HG03039 (cell line): ENCODE results near the gene SLC51A.
A peak's percentile ranks its signal among the peaks of the same experiment; 100 is the strongest.
"Not testable (repeated sequence)": the region's sequence is repeated elsewhere in the genome, so short reads cannot be mapped to it uniquely, and the experiment has no call there.

Source experiments
- ATAC-seq: cut with Tn5 transposase; IDR thresholded peaks from one replicate; pipeline ENCODE4 v1.9.1; 2021; ENCODE audit warnings: mild to moderate bottlenecking, moderate library complexity; ENCODE audit not compliant: unreplicated experiment

The SLC51A gene

DNA sequence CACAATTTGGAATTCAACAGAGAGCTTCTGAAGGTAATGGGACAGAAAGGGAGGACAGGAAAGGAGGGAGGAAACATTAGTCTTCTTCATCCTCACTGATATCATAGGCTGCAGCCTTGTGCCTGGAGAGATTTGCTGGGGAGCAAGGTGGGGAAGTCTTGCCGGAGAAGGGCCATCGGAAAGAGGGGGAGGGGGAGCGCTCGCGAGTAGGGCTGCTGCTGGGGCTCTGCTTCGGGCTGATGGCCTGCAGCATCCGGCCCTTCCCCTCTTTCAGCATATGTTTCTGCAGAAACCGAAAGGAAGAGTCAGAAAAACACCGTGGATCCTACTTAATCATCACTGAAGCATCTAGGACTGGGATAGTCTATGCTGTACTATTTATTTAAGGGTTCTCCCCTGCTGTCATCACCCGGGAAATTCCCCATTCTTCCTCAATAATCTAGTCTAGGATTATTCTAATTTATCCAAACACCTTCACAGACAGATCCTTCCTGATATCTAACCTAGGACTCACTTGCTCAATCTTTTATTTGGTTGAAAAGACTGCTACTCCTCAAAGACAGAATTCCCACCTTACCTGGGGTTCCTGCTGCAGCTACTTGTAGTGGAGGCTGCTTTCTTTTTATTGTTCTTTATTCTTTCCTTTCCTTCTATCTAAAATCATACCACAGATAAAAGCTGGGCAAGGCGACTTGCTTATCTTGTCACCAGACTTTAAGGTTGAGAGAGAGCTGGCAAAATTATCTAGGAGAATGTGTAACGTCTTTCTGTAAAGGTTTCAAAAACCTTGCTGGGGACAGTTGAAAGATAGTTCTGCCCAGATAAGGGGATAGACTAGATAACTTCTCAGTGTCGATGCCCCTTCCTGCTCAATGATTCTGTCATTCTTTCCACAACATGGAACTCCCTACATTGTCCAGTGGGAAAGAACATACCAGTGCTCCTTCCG is 22.6 kb downstream of the SLC51A start:
- ATAC-seq: no peak

DNA sequence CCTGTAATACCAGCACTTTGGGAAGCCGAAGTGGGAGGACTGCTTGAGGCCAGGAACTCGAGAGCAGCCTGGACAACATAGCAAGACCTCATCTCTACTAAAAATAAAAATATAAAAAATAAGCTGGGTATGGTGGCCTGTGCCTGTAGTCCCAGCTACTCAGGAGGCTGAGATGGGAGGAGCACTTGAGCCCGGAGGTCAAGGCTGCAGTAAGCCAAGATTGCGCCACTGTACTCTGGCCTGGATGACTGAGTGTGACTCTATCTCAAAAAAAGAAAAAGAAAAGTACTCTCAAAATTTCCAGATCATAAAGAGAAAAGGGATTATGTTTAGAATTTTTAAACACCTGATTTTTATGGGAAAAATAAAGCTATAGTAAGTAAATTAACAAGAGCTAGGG is 24.1 kb downstream of the SLC51A start:
- no peak for ATAC-seq

DNA sequence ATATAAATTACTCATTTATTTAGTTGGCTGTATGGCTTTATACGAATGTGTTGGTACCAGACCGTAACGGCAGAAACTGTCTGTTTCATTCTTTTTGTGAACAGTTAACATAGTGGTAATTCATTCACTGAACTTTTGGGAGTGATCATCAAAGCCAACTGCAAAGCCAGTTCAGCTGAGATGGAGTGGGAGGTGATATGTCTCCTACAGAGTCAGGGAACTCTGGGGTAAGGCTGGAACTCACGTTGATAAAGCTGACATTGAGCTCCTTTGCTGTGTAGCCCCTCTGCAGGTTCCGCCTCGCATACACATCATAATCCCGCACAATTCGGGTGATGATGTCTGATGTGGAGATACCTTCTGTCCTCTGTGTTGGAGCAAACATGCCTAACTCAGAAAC is 25.4 kb downstream of the SLC51A start:
- ATAC-seq: no peak

DNA sequence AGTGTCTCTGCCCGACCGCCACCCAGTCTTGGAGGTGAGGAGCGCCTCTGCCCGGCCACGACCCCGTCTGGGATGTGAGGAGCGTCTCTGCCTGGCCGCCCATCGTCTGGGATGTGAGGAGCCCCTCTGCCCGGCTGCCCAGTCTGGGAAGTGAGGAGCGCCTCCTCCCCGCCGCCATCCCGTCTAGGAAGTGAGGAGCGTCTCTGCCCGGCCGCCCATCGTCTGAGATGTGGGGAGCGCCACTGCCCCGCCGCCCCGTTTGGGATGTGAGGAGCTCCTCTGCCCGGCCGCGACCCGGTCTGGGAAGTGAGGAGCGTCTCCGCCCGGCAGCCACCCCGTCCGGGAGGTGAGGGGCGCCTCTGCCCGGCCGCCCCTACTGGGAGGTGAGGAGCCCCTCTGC is 27.8 kb downstream of the SLC51A start:
- not testable (repeated sequence) for ATAC-seq

DNA sequence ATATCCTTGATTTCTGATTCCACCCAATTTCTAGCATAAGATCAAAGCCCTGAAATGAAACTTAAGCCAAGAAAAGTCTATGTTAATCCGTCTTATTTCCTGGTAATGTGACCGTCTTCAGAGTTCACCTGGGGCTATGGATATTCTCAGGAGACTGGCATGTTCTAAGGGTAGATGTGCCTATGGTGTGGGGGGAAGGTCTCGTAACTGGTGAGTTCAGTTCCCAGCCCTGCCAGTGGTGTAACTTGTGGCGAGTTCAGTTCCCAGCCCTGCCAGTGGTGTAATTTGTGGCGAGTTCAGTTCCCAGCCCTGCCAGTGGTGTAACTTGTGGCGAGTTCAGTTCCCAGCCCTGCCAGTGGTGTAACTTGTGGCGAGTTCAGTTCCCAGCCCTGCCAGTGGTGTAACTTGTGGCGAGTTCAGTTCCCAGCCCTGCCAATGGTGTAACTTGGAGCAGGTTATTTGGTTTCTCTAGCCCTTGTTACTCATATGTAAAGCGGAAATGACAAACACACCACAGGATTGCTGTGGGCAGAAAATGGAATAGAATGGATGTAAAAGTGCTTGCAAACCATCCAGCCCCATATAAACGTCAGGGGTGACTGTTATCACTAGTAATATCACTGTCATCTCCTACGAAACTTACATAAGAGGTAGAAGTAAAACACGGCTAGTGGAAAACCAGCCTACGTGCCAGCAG is 30.4 kb downstream of the SLC51A start:
- no peak for ATAC-seq

DNA sequence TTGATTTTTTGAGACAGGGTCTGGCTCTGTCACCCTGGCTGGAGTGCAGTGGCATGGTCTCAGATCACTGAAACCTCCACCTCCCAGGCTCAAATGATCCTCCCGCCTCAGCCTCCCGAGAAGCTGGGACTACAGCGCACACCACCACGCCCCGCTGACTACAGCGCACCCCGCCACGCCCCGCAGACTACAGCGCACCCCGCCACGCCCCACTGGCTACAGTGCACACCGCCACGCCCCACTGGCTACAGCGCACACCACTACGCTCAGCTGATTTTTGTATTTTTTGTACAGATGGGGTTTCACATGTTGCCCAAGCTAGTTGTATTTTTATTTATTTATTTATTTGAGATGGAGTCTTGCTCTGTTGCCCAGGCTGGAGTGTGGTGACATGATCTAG is 35.6 kb downstream of the SLC51A start:
- no peak for ATAC-seq

DNA sequence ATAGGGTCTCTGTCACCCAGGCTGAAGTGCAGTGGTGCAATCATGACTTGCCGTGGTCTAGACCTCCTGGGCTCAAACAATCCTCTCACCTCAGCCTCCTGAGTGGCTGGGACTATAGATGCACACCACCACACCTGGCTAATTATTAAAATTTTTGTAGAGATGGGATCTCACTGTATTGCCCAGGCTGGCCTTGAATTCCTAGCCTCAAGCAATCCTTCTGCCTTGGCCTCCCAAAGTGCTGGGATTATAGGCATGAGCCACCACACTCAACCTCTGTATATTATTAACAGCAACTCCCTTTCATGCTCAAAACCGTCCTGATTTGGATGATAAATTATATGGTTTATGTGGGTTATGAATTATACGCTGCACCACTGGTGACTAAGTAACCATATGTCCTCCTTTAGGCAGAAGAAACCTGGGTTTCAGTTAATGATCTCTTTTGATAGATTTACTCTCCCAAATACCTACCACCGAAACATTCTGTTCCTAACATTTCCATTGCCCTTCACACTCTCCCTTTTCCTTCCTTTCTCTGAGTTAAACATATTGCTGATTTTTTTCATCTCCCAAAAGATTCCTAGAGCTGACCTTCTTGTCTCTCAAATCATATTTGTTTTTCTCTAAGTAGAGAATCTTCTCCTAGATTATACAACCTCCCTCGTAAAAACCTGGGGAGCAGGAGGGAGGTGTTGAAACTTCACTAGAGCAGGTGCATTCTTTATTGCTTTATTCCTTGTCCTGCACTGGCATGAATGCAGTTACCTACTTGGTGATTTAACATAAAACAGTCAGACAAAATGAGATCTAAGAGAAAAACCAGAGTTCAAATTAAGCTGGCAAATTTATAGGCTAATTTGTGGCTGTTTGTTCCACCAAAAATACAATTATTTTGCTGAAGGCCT is 38.3 kb downstream of the SLC51A start:
- no peak for ATAC-seq

DNA sequence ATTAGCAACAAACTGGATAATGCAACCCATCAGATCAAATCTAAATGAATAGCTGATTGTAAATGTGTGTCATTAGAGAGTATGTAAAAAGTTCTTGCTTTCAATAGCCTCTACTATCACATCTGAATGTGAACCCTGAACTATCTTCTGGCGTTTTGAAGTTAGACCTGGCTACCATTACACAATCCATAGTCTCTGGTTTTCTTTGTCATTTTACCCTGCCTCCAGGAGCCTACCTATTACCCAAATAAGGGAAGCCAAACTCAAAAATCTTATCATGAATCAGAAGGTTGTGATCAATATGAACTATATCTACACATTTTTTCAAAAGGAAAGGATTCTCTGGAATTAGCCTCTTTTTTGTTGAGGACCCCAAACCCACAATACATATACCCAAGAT is 39.4 kb downstream of the SLC51A start:
- ATAC-seq: no peak

DNA sequence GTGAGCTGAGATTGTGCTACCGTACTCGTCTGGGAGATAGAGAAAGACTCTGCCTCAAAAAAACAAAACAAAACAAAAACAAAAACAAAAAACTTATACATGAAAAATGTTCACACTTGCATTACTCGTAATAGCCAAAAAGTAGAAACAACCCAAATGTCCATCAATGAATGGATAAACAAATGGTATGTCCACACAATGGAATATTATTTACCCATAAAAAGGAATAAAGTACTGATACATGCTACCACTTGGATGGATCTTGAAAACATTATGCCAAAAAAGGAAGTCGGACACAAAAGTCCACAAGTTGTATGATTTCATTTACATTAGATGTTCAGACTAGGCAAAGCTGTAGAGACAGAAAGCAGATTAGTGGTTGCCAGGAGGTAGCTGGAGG is 44.5 kb downstream of the SLC51A start:
- ATAC-seq: no peak

DNA sequence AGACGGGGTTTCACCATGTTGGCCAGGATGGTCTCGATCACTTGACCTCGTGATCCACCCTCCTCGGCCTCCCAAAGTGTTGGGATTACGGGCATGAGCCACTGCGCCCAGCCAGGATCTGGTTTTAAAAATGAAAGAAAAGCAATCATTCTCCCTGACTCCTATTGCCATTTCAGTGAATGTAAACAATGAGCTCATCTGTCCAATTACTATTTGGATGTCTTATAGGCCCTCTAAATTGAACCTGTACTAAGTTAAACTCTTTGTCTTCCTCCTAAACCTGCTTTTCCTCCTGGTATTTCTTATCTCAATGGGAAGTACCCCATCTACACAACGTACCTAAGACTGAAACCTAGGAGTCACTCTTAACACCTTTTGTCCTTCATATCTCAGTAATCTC is 47.5 kb downstream of the SLC51A start:
- ATAC-seq: no peak

DNA sequence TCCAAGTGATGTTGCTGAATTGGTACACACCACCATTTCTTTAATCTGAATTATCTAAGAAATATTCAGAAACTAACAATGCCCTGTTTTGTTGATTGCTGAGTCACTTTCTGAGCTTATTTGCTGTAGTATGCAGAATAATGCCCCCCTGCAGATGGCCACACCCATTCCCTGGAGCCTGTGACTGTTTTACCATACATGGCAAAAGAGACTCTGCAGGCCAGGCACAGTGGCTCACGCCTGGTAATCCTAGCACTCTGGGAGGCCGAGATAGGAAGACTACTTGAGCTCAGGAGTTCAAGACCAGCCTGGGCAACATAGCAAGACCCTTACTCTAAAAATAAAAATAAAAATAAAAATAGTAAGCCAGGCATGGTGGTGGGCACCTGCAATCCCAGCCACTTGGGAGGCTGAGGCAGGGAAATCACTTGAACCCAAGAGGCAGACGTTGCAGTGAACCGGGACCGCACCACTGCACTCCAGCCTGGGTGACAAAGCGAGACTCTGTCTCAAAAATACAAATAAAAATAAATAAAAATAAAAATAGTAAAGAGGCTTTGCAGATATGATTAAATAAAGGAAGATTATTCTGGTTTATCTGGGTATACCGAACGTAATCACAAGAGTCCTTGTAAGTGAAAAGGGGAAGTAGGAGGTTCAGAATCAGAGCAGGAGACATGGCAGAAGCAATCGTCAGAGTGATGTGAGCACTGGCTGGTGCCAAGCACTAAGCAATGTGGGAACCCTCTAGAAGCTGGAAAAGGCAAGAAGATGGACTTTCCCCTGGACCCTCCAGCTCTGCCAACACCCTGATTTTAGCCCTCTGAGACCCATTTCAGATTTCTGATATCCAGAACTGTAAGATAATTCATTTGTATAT is 52.2 kb downstream of the SLC51A start:
- no peak for ATAC-seq

DNA sequence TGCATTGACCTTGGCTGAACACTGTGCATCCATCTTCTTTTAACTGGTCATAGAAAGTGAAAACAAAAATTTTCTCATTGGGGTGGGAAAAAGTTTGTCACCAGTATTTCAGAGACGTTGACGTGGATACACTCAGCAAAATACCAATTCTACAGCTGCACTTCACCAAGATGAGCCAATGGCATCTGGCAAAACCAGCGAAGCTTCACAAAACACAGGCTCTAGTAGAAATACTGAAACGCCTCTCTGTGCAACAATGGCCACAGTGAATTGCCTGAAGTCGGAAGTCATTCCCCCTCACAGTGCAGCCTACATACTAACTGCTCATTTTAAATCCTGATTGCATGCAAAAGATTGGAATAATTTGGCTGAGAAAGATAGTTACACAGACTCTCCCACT is 54.2 kb downstream of the SLC51A start:
- ATAC-seq: no peak

DNA sequence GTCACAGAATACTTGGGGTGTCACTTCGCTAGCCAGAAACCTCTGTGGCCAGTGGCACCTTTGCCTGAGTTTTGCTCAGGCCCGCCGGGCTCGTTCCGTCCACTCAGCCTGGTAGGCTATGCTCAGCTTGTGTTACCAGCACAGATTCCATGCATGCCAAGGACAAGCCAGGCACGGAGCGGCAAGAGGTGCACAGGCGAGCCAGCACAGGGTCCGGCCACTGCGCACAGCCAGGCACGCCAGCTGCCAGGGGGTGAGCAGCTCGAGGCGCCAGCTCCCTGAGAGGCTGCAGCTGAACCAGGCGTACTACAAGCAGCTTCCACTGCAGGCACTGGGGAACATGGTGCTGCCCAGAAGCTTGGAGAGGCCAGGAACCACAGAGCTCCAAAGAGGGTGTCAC is 56.5 kb downstream of the SLC51A start:
- ATAC-seq: no peak

DNA sequence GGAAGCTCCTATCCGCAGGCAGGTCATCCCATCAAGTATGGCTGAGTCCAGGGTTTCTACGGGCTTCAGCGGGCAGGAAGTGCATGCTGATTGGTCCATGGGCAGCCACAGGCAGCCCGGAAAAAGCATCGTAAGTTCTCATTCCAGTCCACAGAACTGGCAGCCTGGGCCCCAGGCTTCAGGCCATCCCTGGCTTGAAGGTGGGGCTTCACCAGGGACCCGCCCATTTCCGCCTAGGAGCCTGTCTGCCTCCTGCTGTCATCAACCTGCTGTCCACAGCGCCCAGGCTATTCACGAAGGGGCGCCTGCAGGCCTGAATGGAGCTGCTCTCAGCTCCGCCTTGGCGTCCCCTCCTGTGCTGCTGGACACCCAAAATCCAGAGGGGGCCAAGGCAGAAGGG is 57.3 kb downstream of the SLC51A start:
- no peak for ATAC-seq

DNA sequence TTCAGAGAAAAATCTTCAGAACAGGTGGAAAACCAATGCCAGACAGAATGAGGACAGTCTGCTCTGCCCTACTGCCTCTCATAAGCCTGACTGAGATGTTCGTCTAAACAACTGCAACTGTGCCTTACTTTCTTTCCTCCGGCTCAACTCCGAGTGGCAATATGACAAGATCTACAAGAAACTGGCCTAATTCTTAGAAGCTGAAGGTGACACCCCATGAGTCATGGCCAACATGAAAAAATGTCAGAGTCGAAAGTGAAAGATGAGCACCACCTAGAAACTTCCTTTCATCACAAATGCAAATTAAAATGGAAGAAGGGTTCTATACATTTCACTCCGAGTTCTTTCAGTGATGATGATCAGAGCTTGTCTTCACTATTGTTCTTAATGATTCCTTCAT is 58.3 kb downstream of the SLC51A start:
- ATAC-seq: peak; percentile 75

DNA sequence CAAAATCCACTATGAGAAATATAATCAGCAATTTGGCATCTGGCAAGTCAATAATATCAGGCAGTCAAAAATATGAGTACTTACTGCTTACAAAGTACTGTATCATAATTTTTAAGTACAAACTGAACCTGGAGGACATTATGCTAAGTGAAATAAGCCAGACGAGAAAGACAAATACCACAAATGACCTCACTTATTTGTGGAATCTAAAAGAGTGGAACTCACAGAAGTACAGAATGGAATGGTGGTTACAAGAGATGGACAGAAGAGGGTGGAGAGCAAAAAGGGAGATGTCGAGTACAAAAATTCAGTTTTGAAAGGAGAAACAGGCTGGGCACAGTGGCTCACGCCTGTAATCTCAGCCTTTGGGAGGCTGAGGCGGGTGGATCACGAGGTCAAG is 58.8 kb downstream of the SLC51A start:
- no peak for ATAC-seq

DNA sequence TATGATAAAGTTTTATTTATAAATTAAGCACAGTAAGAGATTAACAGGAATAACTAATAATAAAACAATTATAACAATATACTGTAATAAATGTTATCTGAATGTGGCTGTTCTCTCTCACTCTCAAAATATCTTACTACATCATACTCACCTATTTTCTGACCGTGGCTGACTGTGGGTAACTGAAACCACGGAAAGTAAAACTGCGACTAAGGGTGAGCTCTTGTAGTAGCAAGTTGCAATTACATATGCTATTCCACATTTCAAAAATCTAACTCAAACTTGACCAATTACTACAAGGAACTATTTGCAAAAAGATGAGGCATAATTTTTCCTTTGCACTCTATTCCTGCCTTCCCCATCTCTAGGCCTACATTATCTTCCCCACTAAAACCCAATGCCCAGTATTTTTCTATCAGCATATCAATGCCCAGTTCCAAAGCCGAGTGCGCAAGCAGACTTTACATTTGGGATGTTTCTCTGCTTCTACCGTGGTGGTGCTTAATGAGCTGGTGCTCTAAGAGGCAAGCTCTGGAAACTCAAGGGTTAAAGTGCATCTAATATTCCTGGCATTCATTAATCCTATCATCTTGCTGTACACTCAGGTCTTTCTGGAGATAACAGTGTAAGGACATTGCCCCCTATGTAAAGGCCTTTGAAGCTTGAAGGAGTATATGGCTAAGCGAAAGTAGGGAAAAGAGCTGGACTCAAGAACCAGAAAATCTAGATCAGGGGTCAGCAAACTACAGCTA is 64.5 kb downstream of the SLC51A start:
- ATAC-seq: peak; percentile 46

DNA sequence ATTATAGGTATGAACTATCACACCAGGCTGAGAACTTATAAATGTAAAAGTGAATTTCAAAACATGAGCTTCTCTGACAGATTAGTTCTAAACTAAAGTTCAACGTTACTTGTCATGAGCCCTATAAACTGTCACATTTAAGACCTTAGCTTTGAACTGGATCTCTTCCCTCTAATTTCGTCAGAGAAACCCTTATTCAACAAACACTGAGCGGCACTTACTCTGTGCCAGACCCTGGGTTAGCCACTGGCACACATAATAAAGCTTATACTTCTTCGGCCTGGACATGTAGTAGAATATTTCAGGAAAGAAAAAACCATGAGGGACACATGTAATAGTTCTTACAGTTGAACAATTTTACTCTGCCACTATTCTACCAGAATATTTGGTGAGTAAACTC is 65.6 kb downstream of the SLC51A start:
- no peak for ATAC-seq
